Retinal pigment epithelial cell (primary cell): Measurements from ENCODE around the gene MLX.

Experiments used
- DNase-seq: peaks from one replicate; pipeline ENCODE4 v3.0.0-alpha.2; 2010; ENCODE audit warnings: low read depth
- H3K4me3 ChIP-seq: 2 replicates; pipeline ENCODE4 v1.5.1; 2011; ENCODE audit warnings: mild to moderate bottlenecking, low read length, control low read depth, moderate library complexity
- TF ChIP-seq, protein P1 (sequence below): conservative IDR thresholded peaks from 2 replicates; pipeline ENCODE4 v1.5.1; 2011; ENCODE audit warnings: low read depth, low read length, control low read depth, inconsistent platforms

MLX gene

DNA sequence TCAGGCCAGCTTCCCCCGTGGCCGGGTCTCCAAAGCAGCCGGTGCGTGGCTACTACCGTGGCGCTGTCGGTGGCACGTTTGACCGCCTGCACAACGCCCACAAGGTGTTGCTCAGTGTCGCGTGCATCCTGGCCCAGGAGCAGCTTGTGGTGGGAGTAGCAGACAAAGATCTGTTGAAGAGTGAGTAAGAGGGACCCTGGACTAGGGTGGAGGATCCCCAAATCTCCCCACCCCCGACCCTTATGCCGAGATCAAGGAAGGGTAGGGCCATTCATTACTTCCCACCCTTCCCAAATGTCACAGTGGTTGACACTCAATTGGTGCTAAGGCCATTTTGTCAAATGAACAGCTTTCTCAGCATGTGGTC is 3.8 kb upstream of the MLX start:
- TF ChIP-seq, protein P1, sequence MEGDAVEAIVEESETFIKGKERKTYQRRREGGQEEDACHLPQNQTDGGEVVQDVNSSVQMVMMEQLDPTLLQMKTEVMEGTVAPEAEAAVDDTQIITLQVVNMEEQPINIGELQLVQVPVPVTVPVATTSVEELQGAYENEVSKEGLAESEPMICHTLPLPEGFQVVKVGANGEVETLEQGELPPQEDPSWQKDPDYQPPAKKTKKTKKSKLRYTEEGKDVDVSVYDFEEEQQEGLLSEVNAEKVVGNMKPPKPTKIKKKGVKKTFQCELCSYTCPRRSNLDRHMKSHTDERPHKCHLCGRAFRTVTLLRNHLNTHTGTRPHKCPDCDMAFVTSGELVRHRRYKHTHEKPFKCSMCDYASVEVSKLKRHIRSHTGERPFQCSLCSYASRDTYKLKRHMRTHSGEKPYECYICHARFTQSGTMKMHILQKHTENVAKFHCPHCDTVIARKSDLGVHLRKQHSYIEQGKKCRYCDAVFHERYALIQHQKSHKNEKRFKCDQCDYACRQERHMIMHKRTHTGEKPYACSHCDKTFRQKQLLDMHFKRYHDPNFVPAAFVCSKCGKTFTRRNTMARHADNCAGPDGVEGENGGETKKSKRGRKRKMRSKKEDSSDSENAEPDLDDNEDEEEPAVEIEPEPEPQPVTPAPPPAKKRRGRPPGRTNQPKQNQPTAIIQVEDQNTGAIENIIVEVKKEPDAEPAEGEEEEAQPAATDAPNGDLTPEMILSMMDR: no peak
- DNase-seq: no peak
- peak overlapping the region; percentile 93 for H3K4me3 ChIP-seq

DNA sequence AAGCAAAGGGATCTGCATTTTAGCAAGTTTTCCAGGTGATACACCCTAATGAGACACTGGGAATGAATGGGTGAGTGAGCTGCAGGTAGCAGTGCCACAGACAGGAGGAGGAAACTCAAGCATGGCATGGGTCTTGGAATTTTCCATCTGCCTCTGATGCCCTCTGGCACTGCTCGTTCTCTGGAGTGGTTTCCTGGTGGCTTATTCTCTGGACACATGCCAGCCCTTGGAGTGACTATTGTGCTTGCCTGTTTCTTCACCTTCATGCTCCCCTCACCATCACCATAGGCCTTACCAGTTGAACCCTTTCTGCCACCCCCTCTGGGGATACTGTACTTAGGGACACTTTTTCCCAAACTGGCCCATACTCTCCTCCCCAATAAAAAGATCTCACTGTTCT is 3.4 kb upstream of the MLX start:
- TF ChIP-seq, protein P1: no peak
- DNase-seq: no peak
- peak overlapping the region; percentile 93 for H3K4me3 ChIP-seq

DNA sequence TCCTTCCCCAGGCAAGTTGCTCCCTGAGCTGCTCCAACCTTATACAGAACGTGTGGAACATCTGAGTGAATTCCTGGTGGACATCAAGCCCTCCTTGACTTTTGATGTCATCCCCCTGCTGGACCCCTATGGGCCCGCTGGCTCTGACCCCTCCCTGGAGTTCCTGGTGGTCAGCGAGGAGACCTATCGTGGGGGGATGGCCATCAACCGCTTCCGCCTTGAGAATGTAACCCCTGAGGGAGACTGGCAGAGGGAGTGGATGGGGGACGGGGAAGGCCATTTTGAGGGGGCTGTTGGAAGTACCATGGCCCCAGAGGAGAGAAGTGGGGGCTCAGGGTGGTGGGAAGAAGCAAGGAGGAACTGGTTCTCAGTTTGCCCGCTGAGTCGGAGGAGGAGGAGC is 3.0 kb upstream of the MLX start:
- H3K4me3 ChIP-seq: no peak overlapping the region
- TF ChIP-seq, protein P1: no peak
- no peak for DNase-seq

DNA sequence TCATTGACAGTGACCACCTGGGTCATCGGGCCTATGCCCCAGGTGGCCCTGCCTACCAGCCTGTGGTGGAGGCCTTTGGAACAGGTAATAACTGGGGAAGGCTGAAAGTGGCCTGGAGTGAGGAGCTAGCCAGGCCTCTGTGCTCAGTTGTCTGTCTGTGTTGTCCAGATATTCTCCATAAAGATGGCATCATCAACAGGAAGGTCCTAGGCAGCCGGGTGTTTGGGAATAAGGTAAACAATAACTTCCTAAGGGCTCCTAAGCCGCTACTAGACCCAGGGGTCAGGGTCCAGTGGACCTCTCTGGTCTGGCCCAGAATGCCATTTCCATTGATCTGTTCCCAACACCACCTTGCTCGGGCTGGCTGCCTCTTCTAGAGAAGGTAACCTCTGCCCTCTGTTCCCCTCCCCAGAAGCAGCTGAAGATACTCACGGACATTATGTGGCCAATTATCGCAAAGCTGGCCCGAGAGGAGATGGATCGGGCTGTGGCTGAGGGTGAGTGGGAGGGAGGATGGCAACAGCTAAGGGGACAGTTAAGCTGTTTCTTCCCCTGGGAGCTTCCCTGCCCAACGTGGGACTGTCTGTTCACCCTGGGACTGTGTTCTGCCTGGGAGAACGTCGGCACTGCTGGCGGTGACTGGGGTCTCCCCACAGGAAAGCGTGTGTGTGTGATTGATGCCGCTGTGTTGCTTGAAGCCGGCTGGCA is 1.9 kb upstream of the MLX start:
- DNase-seq: no peak
- TF ChIP-seq, protein P1: no peak
- no peak overlapping the region for H3K4me3 ChIP-seq

DNA sequence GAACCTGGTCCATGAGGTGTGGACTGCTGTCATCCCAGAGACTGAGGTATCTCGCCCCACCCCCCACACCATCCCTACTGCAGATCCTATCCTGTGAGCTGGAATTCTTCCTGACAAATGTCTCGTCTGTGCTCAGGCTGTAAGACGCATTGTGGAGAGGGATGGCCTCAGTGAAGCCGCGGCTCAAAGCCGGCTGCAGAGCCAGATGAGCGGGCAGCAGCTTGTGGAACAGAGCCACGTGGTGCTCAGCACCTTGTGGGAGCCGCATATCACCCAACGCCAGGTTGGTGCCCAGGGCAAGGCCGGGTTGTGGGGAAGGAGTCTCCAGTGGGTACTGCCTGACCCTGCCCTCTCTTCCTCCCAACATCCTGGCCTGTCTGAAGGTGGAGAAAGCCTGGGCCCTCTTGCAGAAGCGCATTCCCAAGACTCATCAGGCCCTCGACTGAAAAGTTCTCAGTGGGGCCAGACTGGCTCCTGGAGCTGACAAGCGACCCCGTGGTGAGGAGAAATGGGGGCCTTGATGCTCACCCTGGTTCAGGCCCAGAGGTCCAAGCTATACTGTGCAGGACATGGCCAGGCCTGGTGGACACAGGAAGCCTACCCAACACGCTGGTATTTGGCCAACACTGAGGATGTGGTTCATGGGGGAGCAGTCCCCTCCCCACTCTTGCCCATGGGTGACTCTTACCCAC is 1.2 kb upstream of the MLX start:
- no peak overlapping the region for H3K4me3 ChIP-seq
- no peak for DNase-seq
- TF ChIP-seq, protein P1: no peak

DNA sequence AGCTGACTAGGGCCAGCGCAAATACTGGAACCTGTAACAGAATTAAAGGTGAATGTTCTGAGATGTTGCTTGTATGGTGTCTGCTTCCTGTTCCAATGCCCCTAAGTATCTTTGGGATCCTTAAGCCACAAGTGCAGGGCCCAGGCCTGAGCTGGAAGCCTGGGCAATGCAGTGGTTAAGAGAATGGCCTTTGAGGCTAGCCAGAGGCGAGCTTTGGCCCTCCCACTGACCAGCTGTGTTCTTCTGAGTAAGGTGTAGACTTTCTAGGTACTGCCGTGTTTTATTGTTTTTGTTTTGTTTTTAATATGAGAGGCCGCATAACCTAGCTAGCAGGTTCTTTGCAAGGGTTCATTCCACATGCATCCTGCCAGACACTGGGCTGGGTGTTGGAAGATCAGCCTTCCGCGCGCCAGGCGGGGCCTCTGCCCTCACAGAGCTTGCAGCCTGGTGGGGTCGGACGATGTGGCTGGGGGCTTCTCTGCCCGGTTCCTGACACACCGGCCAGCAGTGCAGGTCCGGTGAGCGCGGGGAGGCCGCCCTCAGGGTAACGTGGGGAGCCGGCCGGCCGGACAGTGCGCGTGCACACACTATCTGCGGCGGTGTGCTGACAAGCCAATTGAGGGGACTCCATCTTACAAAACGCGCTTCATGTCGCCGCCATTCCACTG is 551 bp upstream of the MLX start:
- TF ChIP-seq, protein P1: no peak
- DNase-seq: no peak
- H3K4me3 ChIP-seq: peak overlapping the region; percentile 83
